Astrocyte of the spinal cord (primary cell): ENCODE data around the gene KNG1.
"Not testable (repeated sequence)": the region's sequence is repeated elsewhere in the genome, so short reads cannot be mapped to it uniquely, and the experiment has no call there.

Experiments
- DNase-seq: peaks from one replicate; pipeline ENCODE4 v3.0.0; 2011; ENCODE audit warnings: low read depth, low spot score
- H3K4me3 ChIP-seq: 2 replicates; pipeline ENCODE4 v1.5.1; 2011; ENCODE audit warnings: low read depth, mild to moderate bottlenecking, low read length, moderate library complexity
- CTCF ChIP-seq: IDR thresholded peaks from 2 replicates; pipeline ENCODE4 v1.5.1; 2012; ENCODE audit warnings: low read depth, mild to moderate bottlenecking, low read length, inconsistent platforms
- in situ Hi-C: cut with HindIII; loops from 2 replicates; pipeline ENCODE4 v1.10.0; 2017; ENCODE audit warnings: low sequenced_read_pairs

KNG1 gene

GRCh38 chr3:186679151-186679550 is 38.0 kb upstream of the KNG1 start:
- no peak overlapping the region for H3K4me3 ChIP-seq
- in situ Hi-C loops, result no loop called here
- DNase-seq, result no peak
- no peak for TF ChIP-seq CTCF

- DNase-seq, result no peak
- TF ChIP-seq CTCF, result no peak
- H3K4me3 ChIP-seq, result no peak overlapping the region
- in situ Hi-C loops, result no loop called here
These were observed 36.3 kb upstream of the KNG1 start for GRCh38 chr3:186680869-186681268.

- DNase-seq, result no peak
- in situ Hi-C loops, result no loop called here
- no peak overlapping the region for H3K4me3 ChIP-seq
- TF ChIP-seq CTCF, result no peak
These were observed 34.3 kb upstream of the KNG1 start for GRCh38 chr3:186682812-186683211.

- no peak overlapping the region for H3K4me3 ChIP-seq
- TF ChIP-seq CTCF, result no peak
- DNase-seq, result no peak
- in situ Hi-C loops, result no loop called here
These were observed 33.2 kb upstream of the KNG1 start for GRCh38 chr3:186683979-186684378.

GRCh38 chr3:186686475-186686874 is 30.7 kb upstream of the KNG1 start:
- in situ Hi-C loops, H3K4me3 ChIP-seq, DNase-seq: not testable (repeated sequence)

- no peak overlapping the region for H3K4me3 ChIP-seq
- no peak for DNase-seq
- TF ChIP-seq CTCF, result no peak
- in situ Hi-C loops, result no loop called here
These were observed 30.0 kb upstream of the KNG1 start for GRCh38 chr3:186687120-186687651.

GRCh38 chr3:186690304-186690703 is 26.9 kb upstream of the KNG1 start:
- DNase-seq, in situ Hi-C loops, H3K4me3 ChIP-seq: not testable (repeated sequence)

GRCh38 chr3:186691676-186692075 is 25.5 kb upstream of the KNG1 start:
- H3K4me3 ChIP-seq, result no peak overlapping the region
- DNase-seq, result no peak
- no peak for TF ChIP-seq CTCF
- in situ Hi-C loops, result no loop called here
